Fibroblast of skin of right quadriceps (primary cell): ENCODE measurements around the gene IMPDH1.

Experiments
- DNase-seq: peaks from one replicate; pipeline ENCODE4 v3.0.0-alpha.2; 2013

The IMPDH1 gene

DNA sequence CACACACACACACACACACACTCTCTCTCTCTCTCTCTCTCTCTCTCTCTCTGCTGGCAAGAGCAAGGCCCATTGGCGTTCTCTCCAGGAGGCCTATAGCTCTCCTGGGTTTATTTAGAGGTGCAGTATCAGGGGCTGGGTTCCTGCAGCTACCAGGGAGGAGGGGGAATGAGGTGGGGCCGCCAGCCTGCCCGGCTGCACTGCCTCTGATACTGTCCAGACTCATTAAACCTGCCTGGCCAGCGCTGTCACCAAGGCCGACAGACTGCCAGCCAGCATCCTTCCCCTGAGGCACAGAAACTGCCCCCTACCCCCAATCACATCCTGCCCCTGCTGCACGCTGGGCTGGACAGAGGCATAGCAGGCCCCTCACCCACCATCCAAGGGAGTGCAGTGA lies 52.6 kb downstream of the IMPDH1 start:
- DNase-seq, result no peak

DNA sequence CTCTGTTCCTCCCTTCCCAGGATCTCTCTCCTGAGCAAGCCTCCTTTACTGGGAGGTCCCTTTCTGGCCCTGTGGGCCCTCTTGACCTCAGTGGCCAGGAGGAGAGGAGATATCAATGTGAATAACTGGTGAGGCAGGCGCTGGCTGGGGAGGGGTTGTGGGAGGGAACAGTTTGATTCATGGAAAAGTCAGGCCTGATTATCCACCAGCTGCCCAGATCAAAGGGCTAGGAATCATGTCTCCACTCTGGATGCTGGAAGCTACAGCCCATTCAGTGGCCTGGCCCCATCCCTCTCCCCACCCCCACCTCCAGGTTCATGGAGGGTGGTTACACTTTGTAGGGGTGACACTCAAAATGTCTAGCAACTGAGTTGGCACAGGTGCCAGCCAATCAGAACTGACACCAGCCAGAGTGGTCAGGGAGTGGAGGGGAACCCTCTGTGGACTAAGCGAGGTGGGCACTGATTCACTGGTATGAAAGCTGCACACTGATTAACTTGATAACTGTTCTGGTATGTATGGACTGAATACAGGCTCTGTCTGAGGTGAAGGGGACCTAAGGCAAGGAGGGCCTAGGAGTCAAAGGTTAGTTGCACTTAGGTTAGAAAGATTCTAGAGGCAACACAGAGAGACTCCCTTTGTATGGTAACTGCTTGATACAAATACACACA lies 53.1 kb downstream of the IMPDH1 start:
- DNase-seq, result no peak

DNA sequence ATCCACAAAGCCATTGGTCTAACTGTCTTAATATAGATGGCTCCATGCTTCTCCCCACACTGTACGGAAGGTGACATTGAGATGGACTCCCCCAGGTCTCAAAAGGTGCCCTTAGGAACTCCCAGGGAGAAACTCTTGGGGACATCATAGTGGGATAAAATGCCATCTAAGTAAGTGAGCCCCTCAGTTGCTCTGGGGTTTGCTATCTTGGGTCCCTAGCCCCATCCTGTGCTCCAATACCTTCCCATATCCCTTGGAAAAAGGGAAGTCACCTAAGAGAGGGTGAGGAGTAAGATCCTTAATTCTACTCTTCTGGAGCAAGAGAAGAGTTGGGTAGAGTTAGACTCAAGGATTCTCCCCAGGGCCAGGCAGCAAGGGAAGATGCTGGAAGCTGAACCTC lies 56.2 kb downstream of the IMPDH1 start:
- DNase-seq, result no peak

DNA sequence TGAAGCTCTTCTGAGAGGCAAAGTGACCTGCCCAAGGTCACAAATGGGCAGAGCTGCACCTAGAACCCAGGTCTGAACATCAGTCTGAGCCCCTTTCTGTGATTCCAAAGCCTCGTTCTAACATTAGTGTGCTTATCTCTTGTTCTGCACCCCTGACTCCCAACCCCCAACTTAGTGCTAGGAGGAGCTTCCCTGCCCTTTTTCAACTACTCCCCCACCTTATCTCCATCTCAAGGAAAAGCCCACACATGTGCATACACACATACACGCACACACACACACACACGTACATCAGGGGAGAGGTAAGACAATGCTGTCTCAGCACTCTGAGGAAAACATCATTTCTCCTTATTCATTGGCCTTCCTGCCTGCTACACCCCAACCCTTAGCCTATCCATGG lies 56.6 kb downstream of the IMPDH1 start:
- no peak for DNase-seq

DNA sequence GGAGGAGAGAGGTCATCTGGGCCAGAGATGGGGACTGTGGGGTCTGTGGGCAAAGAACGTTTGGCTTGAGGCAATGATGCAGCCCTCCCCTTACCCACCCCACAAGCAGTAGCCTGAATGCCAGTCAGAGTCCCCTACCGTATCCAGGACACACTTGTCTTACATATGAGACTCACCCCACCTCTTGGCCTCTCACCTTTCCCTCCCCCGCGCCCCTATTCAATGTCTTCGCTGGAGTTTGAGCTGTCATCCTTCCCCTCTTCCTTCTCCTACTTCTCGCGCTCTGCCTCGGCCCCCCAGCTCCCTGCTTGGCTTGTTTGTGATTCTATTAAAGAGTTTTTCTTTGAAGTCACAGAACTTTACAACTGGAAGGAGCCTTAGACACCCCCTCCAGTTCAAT lies 57.1 kb downstream of the IMPDH1 start:
- no peak for DNase-seq

DNA sequence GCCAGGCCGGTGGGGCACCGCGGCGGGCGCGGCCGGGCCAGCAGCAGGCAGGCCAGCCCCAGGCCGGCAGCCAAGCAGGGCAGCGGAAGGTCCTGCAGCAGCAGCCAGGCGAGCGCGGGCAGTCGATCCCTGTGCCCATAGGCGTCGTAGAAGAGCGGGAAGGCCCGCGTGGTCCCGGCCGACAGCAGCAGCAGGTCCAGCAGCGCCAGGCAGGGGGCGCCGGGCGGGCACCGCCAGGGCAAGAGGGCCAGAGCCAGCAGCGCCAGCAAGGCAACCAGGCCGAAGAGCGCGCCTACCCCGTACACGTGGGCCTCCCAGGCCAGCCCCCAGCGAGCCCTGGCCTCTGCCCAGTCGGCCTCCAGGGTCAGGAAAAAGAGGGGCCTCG lies 57.6 kb downstream of the IMPDH1 start:
- DNase-seq, result peak; percentile 18

DNA sequence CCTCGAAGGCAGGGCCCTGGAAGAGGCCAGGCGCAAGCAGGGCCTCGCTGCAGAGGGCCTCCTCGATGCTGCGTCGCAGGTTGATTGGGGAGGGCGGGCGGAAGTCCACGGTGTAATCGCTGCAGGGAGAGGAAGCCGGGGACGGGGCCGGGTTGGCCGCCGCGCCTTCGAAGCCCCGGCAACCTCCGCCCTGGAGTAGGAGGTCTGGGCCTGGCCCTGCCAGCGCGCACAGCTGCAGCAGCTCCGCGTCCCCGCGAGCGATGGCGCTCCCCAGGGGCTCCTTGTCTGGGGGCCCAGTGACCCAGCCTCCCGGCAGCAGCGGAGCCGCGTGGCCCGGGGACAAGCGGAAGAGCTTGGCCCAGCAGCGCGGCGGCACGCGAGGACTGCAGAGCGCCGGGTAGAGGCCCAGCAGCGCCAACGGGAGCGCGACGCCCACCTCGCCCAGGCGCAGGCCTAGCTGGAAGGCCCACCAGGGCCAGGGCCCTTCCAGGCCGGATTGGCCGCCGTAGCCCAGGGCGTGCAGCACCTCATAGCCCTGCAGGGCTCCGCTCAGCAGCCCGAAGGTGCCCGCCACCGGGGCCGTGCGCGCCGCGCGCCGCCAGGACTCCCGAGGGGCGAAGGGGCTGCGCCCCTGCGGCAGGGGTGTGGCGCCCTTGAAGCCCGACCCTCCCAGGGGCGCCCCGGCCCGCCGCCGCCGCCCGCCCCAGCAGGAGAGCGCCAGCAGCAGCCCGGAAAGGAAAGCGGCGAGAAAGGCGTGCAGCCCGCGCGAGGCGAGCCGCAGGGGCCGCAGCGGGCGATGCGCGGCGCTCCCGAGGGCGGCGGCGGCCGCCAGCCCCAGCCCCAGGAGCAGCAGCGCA lies 58.3 kb downstream of the IMPDH1 start:
- DNase-seq, result no peak

DNA sequence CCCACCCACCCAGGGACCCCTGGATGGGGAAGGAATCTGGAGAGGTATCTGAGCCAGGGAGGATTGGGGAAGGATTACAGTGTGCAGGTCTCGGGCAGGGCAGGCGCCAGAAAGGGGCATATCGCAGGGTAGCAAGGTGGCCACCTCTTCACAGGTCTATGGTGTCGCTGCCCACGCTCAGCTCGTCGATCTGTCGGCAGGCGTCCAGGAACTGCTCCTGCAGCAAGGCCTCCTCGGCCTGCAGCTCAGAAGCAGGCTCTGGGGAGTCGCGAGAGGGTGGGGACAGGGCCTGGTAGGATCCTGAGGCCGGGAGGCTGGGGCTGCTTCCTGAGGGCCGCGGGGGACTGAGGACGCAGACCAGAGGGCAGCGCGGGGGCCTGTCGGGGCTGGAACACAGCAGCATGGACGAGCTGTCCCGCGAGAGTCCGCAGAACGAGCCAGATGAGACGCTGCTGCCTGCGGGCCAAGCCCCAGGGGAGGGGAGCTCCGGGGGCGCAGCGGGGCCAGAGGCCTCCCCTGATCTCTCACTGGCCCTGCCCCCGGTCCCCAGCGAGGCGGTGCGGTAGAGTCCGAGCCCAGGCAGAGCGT lies 59.0 kb downstream of the IMPDH1 start:
- DNase-seq, result no peak

DNA sequence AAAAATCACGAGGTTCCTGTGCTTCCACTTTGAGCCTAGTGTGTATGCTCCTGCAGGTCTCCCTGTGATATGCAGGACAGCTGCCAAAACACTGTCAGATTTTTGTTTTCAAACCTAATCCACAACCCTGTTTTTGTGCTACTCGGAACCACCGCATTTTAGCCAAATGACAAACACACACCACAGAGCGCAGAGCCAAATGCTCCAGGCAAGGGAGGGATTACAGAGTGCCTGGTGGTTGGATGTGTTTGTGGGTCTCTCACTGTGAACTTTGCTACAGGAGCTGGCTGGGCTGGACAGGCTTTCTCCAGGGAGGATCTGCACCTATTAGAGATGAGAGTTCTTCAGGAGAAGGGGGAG lies 60.3 kb downstream of the IMPDH1 start:
- no peak for DNase-seq

DNA sequence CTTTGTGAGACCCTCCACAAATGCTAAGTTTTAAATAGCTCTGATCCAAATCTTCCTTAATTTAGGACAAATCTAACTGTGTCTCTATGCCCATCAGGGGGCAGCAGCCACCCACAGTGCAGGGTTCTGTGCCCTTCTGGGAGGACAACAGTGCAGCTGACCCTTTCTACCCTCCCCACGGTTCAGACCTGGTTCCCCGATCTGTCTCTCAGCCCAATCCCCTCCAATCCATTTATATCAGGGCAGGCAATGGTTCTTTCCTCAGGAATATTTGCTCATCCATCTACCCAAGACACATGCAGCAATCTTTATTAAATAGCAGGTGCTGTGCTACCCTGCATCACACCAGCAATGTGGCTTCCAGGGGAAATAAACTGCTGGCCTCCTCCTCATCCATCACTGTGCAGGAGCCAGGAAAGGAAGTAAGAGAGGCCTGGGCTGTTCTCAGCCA lies 62.1 kb downstream of the IMPDH1 start:
- DNase-seq, result peak; percentile 35

DNA sequence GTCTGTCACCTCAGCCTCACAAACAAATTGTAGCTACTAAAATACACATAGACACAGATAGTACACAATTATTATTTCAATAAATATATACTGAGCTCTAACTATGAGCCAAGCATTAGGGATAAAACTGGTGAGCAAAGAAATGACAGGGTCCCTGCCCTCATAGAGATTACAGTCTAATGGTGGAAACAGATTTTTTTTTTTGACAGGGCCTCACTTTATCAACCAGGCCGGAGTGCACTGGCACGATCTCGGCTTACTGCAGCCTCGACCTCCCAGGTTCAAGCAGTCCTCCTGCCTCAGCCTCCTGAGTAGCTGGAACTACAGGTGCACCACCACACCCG lies 65.4 kb downstream of the IMPDH1 start:
- DNase-seq, result no peak

DNA sequence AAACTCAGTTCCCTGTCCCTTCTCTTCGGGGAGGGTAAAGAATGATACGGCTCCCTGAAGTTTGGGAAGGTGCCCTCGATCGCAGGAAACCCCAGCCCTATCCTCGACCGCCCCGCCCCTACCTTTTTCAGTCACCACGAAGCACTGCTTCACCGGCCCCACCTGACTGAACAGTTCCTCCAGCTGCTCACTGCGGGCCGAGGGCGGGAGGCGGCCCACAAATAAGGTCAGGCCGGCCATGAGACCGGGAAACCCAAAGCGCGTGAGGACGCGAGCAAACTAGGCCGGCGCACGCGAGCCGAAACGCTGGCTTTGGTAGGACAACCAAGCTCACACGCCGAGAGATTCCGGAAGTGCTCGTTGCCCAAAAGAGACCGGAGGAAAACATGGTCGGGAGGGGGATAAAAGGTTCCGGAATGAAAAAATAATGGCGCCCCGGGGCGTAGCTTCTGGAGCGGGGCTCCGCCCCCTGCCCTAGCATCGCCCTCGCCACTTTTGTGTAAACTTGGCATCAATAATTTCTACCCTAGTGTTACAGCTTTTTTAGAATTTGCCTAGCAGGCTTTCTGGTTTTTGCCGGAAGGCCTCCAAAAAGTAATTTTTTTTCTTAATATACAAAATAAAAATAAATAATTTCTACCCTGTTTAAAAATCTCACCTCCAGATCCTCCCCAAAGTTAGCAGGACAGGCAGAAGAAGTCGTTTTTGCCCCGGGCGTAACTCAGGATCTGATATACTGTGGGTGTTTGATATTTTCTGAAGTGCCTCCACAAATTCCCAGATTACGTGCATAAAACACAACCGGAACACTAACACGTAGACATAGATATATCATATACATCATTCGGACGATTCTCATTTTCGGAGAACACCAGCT lies 66.0 kb downstream of the IMPDH1 start, which contains the start of gene RBM28:
TSS of gene RBM28 (minus strand) at position 355 of the 877 bp plus-strand sequence. CDS start at position 240, 115 bp downstream.
- DNase-seq, result peak; percentile 92
